Memory B cell (primary cell): Measurements from ENCODE around the gene BARD1.
"Not testable (repeated sequence)": the region's sequence is repeated elsewhere in the genome, so short reads cannot be mapped to it uniquely, and the experiment has no call there.

ENCODE experiments used
- ATAC-seq: fragments of 150-1000 bp; cut with Tn5 transposase; 2 replicates; pipeline ENCODE4 v1.10.0; 2021; ENCODE audit warnings: low read depth, mild to moderate bottlenecking, moderate library complexity
- DNase-seq, 2 donors: peaks; one replicate each; pipeline ENCODE4 v3.0.0; 2022; ENCODE audit warnings: low spot score in 2 of 2
- H3K27ac Mint-ChIP-seq: one replicate; pipeline ENCODE4 v1.8.0; 2022; ENCODE audit warnings: mild to moderate bottlenecking, moderate library complexity, mixed read lengths
- H3K27me3 Mint-ChIP-seq: one replicate; pipeline ENCODE4 v1.8.0; 2022; ENCODE audit warnings: mixed read lengths
- H3K36me3 Mint-ChIP-seq: one replicate; pipeline ENCODE4 v1.8.0; 2022; ENCODE audit warnings: mild to moderate bottlenecking, mixed read lengths
- H3K4me1 Mint-ChIP-seq: one replicate; pipeline ENCODE4 v1.8.0; 2022; ENCODE audit warnings: mixed read lengths
- H3K4me3 Mint-ChIP-seq: one replicate; pipeline ENCODE4 v1.8.0; 2022; ENCODE audit warnings: mild to moderate bottlenecking, moderate library complexity, mixed read lengths
- H3K9me3 Mint-ChIP-seq: one replicate; pipeline ENCODE4 v1.8.0; 2022; ENCODE audit warnings: mixed read lengths

The BARD1 gene

DNA sequence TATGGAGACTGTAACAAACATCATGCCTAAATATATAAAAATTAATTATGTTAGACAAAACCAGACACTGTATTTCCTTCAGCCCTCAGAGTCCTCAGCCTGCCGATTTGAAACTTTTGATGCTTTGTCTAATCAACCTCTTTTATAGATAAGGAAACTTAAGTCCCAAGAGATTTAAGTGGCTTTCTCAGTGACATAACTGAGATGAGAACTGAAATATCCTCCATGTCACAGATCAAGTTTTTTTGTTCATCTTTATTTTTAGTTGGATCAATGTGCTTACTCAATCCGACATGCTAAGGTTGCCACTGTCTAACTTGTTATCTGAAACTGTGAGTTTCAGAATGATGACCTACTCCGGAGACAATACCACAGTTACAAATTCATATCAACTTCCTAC is 72.3 kb downstream of the BARD1 start:
- peak; percentile 12 for ATAC-seq
- no peak overlapping the region for H3K27ac Mint-ChIP-seq

DNA sequence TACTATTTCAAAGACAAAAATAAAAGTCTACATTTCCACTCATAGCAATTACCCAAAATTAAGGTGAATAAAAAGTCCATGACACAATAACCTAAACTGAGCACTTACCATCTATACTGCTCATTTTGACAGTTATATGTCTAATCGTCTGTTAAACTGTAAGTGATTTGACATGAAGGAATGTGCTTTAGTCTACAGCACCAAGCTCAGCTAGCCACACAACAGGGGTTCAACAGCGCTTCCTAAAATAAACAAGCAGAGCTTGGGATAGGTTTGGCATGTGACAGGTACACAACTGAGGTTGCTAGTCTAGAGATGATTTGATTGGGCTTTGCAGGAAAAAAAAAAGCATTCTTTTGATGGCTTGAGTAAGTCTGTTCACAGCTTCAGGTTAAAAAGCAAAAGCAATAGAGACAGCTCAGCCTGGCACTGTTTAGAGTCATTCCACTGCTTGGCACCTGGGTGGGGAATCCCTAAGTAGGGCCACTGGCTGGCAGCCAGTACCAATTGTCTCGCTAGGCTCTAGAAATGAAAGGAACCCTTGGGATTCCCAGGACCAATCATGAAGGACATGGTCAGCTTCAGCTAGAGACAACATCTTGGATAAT is 78.6 kb downstream of the BARD1 start:
- ATAC-seq = no peak
- DNase-seq = no peak
- Mint-ChIP-seq H3K4me3 (no peak overlapping the region), H3K27ac (no peak overlapping the region), H3K27me3 (no peaks in the 10 kb centered on the region), H3K4me1 (no peaks in the 10 kb centered on the region), H3K36me3 (peaks cover 19% of the 10 kb centered on the region), H3K9me3 (no peaks in the 10 kb centered on the region)

More for the DNA sequence above, 72.3 kb downstream of the BARD1 start:
- Mint-ChIP-seq H3K27me3 (no peaks in the 10 kb centered on the region), H3K36me3 (peaks cover 12% of the 10 kb centered on the region), H3K4me3 (no peak overlapping the region), H3K9me3 (no peaks in the 10 kb centered on the region), H3K4me1 (peaks cover 6% of the 10 kb centered on the region)
- no peak for DNase-seq

DNA sequence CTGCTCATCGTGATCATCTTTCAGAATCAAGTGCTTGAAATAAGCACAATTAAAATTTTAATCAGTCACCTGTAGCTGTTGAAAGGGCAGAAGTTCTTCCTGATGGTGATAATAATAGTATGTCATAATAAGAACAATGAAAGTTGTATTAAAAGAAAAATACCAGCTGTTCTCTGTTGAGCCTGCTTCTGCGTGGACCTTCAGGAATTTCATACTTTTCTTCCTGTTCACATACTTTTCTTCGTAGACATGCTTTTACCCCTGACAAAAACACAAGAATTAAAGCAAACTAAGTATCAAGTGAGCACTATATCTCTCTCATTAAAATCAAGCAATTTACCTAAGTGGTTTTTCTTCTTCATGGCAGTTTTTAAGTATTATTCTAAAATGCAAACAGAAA is 79.2 kb downstream of the BARD1 start:
- ATAC-seq = no peak
- H3K36me3 Mint-ChIP-seq = peaks cover 19% of the 10 kb centered on the region
- no peak overlapping the region for H3K4me3 Mint-ChIP-seq
- no peaks in the 10 kb centered on the region for H3K27me3 Mint-ChIP-seq
- no peaks in the 10 kb centered on the region for H3K4me1 Mint-ChIP-seq
- H3K27ac Mint-ChIP-seq = no peak overlapping the region
- no peak for DNase-seq
- H3K9me3 Mint-ChIP-seq = no peaks in the 10 kb centered on the region

DNA sequence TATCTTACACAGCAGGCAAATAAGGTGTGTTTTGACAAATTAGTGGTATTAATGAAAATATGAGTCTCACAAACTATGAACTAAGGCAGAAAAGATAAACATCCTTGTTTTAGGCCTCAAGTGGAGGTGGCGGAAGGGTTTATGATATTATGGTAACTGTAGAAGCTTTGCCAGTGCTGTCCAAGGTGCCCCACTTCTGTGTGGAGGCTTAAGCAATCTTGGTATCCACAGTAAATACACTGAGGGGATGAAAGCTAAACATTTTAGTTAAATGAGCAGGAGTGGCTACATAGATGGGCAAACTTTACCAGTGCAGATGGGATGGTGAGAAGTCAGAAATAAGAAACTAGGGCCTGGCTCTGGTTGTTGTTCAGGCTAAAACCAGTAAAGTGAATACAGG is 84.7 kb downstream of the BARD1 start:
- H3K27me3 Mint-ChIP-seq = no peaks in the 10 kb centered on the region
- peaks cover 5% of the 10 kb centered on the region for H3K9me3 Mint-ChIP-seq
- no peak for DNase-seq
- ATAC-seq = no peak
- H3K4me1 Mint-ChIP-seq = no peaks in the 10 kb centered on the region
- no peak overlapping the region for H3K4me3 Mint-ChIP-seq
- no peak overlapping the region for H3K27ac Mint-ChIP-seq
- H3K36me3 Mint-ChIP-seq = peaks cover 32% of the 10 kb centered on the region

DNA sequence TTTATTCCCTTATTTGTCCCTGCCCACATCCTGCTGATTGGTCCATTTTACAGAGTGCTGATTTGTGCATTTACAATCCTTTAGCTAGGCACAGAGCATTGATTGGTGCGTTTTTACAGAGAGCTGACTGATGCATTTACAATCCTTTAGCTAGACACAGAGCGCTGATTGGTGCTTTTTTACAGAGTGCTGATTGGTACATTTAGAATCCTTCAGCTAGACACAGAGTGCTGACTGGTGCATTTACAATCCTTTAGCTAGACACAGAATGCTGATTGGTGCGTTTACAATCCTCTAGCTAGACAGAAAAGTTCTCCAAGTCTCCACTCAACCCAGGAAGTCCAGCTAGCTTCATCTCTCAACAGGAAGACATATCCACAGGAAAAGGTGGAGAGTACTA is 91.6 kb downstream of the BARD1 start:
- peaks cover 24% of the 10 kb centered on the region for H3K36me3 Mint-ChIP-seq
- H3K9me3 Mint-ChIP-seq = peaks cover 12% of the 10 kb centered on the region
- H3K4me1 Mint-ChIP-seq, DNase-seq, H3K4me3 Mint-ChIP-seq, H3K27ac Mint-ChIP-seq, ATAC-seq, H3K27me3 Mint-ChIP-seq: not testable (repeated sequence)

DNA sequence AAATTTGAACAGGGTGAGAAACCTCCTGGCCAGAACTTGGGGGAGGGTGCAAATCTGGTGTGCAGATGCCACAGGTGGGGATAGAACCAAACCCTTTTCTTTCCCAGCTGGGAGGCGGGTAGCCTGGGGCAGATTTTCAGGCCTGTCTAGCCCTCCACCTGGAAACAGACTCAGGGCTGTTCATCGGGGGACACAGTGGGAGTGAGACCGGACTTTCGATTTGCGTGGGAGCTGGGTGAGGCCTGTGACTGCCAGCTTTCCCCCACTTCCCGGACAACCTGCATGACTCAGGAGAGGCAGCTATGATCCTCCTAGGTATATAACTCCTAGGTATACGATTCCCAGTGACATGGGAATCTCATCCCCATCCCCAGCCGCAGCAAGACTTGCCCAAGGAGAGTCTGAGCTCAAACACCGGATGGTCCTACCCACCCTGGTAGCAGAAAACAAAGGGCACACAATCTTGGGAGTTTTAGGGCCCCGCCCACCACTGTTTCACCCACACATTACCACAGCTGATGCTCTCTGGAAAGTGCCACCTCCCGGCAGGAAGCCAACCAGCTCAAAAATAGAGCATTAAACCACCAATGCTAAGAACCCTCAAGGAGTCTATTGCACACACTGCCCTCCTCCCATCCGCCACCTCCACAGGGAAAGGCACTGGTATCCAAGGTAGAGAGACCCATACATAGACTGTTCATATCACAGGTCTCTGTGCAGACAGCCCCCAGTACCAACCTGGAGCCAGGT is 92.5 kb downstream of the BARD1 start:
- Mint-ChIP-seq H3K9me3 (peaks cover 12% of the 10 kb centered on the region), H3K4me3 (no peak overlapping the region), H3K27me3 (no peaks in the 10 kb centered on the region), H3K4me1 (no peaks in the 10 kb centered on the region), H3K27ac (no peak overlapping the region), H3K36me3 (peaks cover 24% of the 10 kb centered on the region)
- ATAC-seq (no peak), DNase-seq (no peak)

DNA sequence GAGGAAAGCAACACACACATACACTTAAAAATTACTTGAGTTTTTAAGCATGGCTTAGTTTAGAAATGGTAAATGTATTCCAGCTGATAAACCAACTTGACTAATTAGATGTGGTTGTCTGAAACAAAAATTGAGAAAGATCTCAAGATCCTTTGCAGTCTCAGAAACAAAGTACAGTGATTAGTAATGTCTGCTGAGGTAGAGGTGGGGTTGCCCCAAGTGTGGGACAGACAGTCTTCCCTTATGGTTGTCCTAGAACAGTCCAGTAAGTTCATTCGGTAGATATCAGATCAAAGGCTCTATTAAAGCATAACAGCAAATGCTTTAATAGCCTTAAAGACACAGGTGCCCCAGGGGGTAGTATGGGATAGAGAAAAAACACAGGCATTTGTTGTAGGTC is 94.5 kb downstream of the BARD1 start:
- Mint-ChIP-seq H3K4me3 (no peak overlapping the region), H3K27me3 (no peaks in the 10 kb centered on the region), H3K9me3 (peaks cover 6% of the 10 kb centered on the region), H3K36me3 (peaks cover 11% of the 10 kb centered on the region), H3K4me1 (no peaks in the 10 kb centered on the region), H3K27ac (no peak overlapping the region)
- DNase-seq (no peak), ATAC-seq (no peak)

DNA sequence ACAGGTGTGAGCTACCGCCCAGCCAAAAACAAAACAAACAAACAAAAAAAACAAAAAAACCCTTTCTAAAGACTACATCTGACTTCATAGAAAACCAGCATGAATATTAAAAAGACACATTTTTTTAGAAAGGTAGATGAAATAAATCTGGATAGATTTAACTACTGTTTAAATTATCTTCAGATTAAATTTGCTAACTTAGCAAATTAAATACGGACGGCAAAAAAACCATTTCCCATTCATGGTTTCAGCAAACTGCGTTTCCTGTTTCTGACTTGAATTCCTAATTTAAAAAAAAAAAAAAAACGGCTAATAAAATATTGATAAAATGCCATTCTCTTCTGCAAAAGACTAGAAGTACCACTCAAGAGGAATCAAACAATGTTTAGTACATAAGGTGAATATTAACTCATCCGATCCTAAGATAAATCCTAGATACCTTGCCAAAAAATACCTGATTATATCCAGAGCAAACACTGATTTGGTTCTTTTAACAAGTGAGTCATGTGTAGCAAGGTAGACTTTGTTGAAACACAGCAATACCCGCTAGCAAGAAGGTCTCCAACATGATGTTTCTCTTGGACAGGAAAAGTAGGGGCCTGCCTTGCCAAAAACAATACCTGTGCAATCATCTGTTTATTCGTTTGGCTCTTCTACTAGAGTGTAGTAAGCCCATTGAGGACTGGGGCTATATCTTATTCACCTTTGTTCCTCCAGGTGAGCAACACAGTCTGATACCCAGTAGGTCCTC is 96.2 kb downstream of the BARD1 start:
- Mint-ChIP-seq H3K9me3 (peaks cover 4% of the 10 kb centered on the region), H3K4me1 (no peaks in the 10 kb centered on the region), H3K36me3 (peaks cover 8% of the 10 kb centered on the region), H3K27me3 (no peaks in the 10 kb centered on the region), H3K27ac (no peak overlapping the region), H3K4me3 (no peak overlapping the region)
- DNase-seq (no peak), ATAC-seq (no peak)

DNA sequence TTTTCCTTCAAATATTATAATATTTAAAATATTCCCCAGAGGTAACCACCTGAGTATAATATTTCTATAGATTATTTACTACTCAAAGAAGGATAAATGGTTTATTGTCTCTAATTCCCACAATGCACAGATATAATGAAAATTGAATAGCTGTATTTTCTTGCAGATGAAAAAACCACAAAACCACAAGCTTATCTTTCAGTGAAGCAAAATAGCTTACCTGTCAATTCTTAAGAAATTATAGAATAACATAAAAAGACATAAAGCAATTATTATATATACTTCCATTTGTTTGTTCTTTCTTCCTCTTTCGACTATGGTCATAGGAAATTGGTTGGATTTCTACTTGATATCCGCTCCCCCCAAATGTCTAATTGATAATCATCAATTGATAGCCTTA is 98.8 kb downstream of the BARD1 start:
- Mint-ChIP-seq H3K9me3 (no peaks in the 10 kb centered on the region), H3K36me3 (no peaks in the 10 kb centered on the region), H3K27ac (no peak overlapping the region), H3K27me3 (no peaks in the 10 kb centered on the region), H3K4me1 (no peaks in the 10 kb centered on the region), H3K4me3 (no peak overlapping the region)
- DNase-seq (no peak), ATAC-seq (no peak)

DNA sequence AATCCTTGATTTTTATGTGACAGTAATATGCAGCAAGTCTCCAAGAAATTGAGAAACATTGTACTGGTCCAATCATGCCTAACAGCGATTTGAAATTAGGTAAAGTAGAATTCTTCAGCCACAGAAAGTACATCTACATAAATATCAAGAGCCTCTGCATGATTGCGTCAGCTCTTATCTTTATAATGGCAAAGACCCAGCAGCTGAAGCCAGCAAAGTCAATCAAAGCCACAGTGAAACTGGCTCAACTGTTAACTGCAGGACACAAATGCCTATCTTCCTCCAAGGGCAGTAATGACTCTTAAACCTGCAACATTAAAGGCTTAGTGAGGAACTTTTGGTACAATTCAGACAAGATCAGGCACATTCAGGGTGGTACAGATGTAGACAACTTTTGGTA is 102.5 kb downstream of the BARD1 start:
- DNase-seq = no peak
- H3K36me3 Mint-ChIP-seq = no peaks in the 10 kb centered on the region
- H3K4me1 Mint-ChIP-seq = no peaks in the 10 kb centered on the region
- H3K27me3 Mint-ChIP-seq = no peaks in the 10 kb centered on the region
- no peak overlapping the region for H3K27ac Mint-ChIP-seq
- H3K9me3 Mint-ChIP-seq = peaks cover 3% of the 10 kb centered on the region
- no peak overlapping the region for H3K4me3 Mint-ChIP-seq
- no peak for ATAC-seq

DNA sequence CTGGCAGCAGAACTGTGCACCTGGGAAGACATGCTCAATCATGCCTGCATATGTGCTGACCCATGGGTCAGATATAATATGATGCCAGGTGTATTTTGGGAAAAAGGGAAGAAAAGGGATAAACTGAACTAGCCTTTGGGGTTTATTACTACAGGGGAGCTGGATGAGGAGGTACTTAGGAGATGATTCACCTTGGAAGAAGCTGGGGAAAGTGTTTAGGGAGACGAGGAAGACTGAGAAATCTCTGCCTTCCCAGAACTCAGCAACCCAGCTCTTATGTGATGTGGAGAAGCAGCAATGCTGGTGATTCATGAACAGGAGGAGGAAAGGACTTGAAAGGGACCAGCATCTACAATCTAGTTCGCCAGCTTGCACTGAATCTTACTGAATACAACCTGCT is 110.2 kb downstream of the BARD1 start:
- ATAC-seq = no peak
- Mint-ChIP-seq H3K4me1 (no peaks in the 10 kb centered on the region), H3K9me3 (peaks cover 8% of the 10 kb centered on the region), H3K36me3 (peaks cover 1% of the 10 kb centered on the region), H3K27me3 (no peaks in the 10 kb centered on the region), H3K4me3 (no peak overlapping the region), H3K27ac (no peak overlapping the region)
- DNase-seq = no peak

DNA sequence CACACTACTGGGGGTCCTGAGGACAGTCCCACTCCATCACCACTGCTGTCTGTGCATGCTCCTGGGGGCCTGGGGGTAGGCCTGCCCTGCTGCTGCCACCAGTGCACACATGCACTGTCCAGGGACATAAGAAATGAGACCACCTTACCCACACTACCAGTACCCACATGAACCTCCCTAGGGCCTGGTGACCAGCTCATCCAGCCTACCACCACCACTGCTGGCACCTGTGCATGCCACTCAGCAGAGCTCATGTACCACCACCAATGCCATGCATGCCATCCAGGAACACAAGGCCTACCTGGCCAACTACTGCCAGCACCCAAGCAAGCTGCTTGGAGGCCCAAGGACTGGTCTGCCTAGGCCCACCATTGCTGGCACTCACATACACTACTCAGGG is 112.8 kb downstream of the BARD1 start:
- Mint-ChIP-seq H3K4me3 (no peak overlapping the region), H3K9me3 (peaks cover 6% of the 10 kb centered on the region), H3K4me1 (no peaks in the 10 kb centered on the region), H3K27ac (no peak overlapping the region), H3K27me3 (no peaks in the 10 kb centered on the region), H3K36me3 (peaks cover 1% of the 10 kb centered on the region)
- ATAC-seq (no peak), DNase-seq (no peak)

DNA sequence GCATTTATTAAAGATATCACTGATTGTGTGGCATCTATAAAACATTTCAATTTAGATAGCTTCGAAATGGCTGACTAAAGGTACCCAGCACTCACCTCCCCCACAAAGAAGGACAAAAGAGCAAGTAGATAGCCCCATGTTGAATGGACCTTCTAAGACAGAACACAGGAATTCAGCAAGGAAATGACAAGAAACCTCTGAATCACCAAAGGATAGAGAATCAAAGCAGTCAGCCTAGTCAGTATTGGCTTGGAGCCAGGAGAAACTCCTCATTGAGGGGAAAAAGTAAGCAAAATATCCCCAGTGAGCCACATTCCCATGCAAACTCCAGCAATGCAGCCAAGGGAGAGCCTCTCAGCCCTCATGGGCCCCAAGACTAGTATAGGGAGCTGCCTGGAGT is 113.7 kb downstream of the BARD1 start:
- no peaks in the 10 kb centered on the region for H3K4me1 Mint-ChIP-seq
- no peaks in the 10 kb centered on the region for H3K27me3 Mint-ChIP-seq
- DNase-seq (no peak), ATAC-seq (no peak)
- no peak overlapping the region for H3K27ac Mint-ChIP-seq
- no peaks in the 10 kb centered on the region for H3K36me3 Mint-ChIP-seq
- H3K9me3 Mint-ChIP-seq = peaks cover 2% of the 10 kb centered on the region
- H3K4me3 Mint-ChIP-seq = no peak overlapping the region

DNA sequence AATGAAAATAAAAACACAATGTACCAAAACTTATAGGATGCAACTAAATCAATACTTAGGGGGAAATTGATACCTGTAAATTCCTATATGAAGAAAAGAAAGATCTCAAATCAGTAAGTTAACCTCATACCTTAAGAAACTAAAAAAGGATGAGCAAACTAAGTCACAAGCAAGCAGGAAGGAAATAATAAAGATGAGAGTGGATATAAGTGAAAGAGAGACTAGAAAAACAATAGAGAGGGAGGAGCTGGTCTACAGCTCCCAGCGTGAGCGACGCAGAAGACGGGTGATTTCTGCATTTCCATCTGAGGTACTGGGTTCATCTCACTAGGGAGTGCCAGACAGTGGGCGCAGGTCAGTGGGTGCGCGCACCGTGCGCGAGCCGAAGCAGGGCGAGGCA is 125.9 kb downstream of the BARD1 start:
- H3K4me3 Mint-ChIP-seq = peak overlapping the region; percentile 85
- ATAC-seq, H3K27me3 Mint-ChIP-seq, H3K36me3 Mint-ChIP-seq, H3K9me3 Mint-ChIP-seq, H3K4me1 Mint-ChIP-seq, DNase-seq: not testable (repeated sequence)
- H3K27ac Mint-ChIP-seq = peak overlapping the region; percentile 22
